Keratinocyte (primary cell): ENCODE data around the gene LIPT2. TPM values are rescaled to one million over a fixed set of nuclear protein-coding genes. Genes with fewer than 3 reads are reported as not detected.

Source experiments
- DNase-seq: peaks from one replicate; pipeline ENCODE4 v3.0.0-alpha.2; 2011; ENCODE audit warnings: low read depth, missing footprints, low spot score
- FAIRE-seq: peaks from 2 replicates; lab custom pipeline; 2011; peaks lifted over from hg19 to GRCh38; lab: Jason Lieb, UNC
- H2AFZ ChIP-seq: 2 replicates; pipeline ENCODE4 v1.6.0; 2012; ENCODE audit warnings: low read length, control low read depth, inconsistent platforms; ENCODE audit not compliant: control insufficient read depth
- H3K27ac ChIP-seq: 2 replicates; pipeline ENCODE4 v1.5.1; 2011; ENCODE audit warnings: low read length; ENCODE audit not compliant: control insufficient read depth, insufficient read depth
- H3K27me3 ChIP-seq: 3 replicates; pipeline ENCODE4 v1.6.0; 2011; ENCODE audit warnings: low read length; ENCODE audit not compliant: control insufficient read depth, insufficient read depth; ENCODE audit errors: extremely low read depth
- H3K36me3 ChIP-seq, 2 experiments: 2 replicates in 1 of 2; 3 replicates in 1 of 2; pipeline ENCODE4 v1.5.1; 2011; ENCODE audit warnings: low read length in 2 of 2, mild to moderate bottlenecking in 1 of 2; ENCODE audit not compliant: control insufficient read depth in 2 of 2, insufficient read depth in 2 of 2; ENCODE audit errors: extremely low read depth in 1 of 2
- H3K4me1 ChIP-seq: 3 replicates; pipeline ENCODE4 v1.5.1; 2011; ENCODE audit warnings: low read length; ENCODE audit not compliant: control insufficient read depth, insufficient read depth; ENCODE audit errors: extremely low read depth
- H3K4me2 ChIP-seq: 3 replicates; pipeline ENCODE4 v1.6.0; 2011; ENCODE audit warnings: low read depth, low read length; ENCODE audit not compliant: control insufficient read depth, insufficient read depth; ENCODE audit errors: extremely low read depth
- H3K4me3 ChIP-seq, 3 experiments: fragments of 200-600 bp in 1 of 3; sonication (generic) in 1 of 3; 2 replicates in 2 of 3; 3 replicates in 1 of 3; pipeline ENCODE4 v1.5.1; 2011 to 2016; ENCODE audit warnings: low read length in 3 of 3, mild to moderate bottlenecking in 3 of 3, control low read depth in 2 of 3, inconsistent platforms in 1 of 3, low read depth in 1 of 3, mixed read lengths in 1 of 3, mixed run types in 1 of 3, moderate library complexity in 1 of 3; ENCODE audit not compliant: control insufficient read depth in 2 of 3, insufficient read depth in 2 of 3; ENCODE audit errors: extremely low read depth in 1 of 3
- H3K79me2 ChIP-seq: 2 replicates; pipeline ENCODE4 v1.6.0; 2012; ENCODE audit warnings: low read length; ENCODE audit not compliant: control insufficient read depth, insufficient read depth
- H3K9ac ChIP-seq: 3 replicates; pipeline ENCODE4 v1.6.0; 2011; ENCODE audit warnings: low read length; ENCODE audit not compliant: control insufficient read depth, insufficient read depth; ENCODE audit errors: extremely low read depth
- H3K9me1 ChIP-seq: 3 replicates; pipeline ENCODE4 v1.6.0; 2011; ENCODE audit warnings: low read length; ENCODE audit not compliant: control insufficient read depth, insufficient read depth; ENCODE audit errors: extremely low read depth
- H3K9me3 ChIP-seq: 2 replicates; pipeline ENCODE4 v1.5.1; 2012; ENCODE audit warnings: low read depth, low read length; ENCODE audit not compliant: control insufficient read depth
- H4K20me1 ChIP-seq: 3 replicates; pipeline ENCODE4 v1.6.0; 2011; ENCODE audit warnings: low read length; ENCODE audit not compliant: control insufficient read depth, insufficient read depth; ENCODE audit errors: extremely low read depth
- EZH2 ChIP-seq: IDR thresholded peaks from one replicate; pipeline ENCODE4 v1.6.1; 2012; ENCODE audit warnings: inconsistent platforms, mild to moderate bottlenecking, low read length, moderate library complexity
- dilution Hi-C: fragments of 300-500 bp; cut with MboI; formaldehyde crosslinking; loops from one replicate; pipeline ENCODE4 v1.7.0; 2020; ENCODE audit warnings: low sequenced_read_pairs; ENCODE audit not compliant: extremely low pct_ligation_motif_present
- polyA plus RNA-seq, 5 experiments: library from polyadenylated mRNA; depleted of rRNA in 3 of 5; stranded (reverse) in 3 of 5; stranded (forward) in 1 of 5; unstranded in 1 of 5; fragments of >200 nt; gene quantifications; 1 replicate in 1 of 5; 2 replicates in 3 of 5; 3 replicates in 1 of 5; pipeline versions ENCODE4 v1.2.1 to v1.2.3, GENCODE V29; 2011 to 2012; ENCODE audit warnings: missing spikeins in 2 of 5, low read depth in 1 of 5, low replicate concordance in 1 of 5
- small RNA-seq, 3 experiments: library from RNA; depleted of rRNA; stranded (forward); fragments of <200 nt; gene quantifications; one replicate each; pipeline ENCODE3, GENCODE V24; 2012; ENCODE audit warnings: low read depth in 3 of 3, low replicate concordance in 1 of 3; ENCODE audit not compliant: insufficient read length in 3 of 3
- TF ChIP-seq, protein P1 (sequence below), 3 experiments: IDR thresholded peaks in 1 of 3; conservative IDR thresholded peaks in 1 of 3; optimal IDR thresholded peaks in 1 of 3; 2 replicates in 2 of 3; 3 replicates in 1 of 3; pipeline versions ENCODE3 to v1.5.1; 2011; ENCODE audit warnings: low read length in 3 of 3, mild to moderate bottlenecking in 3 of 3, moderate library complexity in 2 of 3, control low read depth in 1 of 3, inconsistent platforms in 1 of 3; ENCODE audit not compliant: insufficient read depth in 2 of 3; ENCODE audit errors: extremely low read depth in 1 of 3

The LIPT2 gene
- polyA plus RNA-seq, 1 donor (not counting 4 experiments of a cell fraction or from before 2014, with no cell fraction given) = 2.3 TPM

DNA sequence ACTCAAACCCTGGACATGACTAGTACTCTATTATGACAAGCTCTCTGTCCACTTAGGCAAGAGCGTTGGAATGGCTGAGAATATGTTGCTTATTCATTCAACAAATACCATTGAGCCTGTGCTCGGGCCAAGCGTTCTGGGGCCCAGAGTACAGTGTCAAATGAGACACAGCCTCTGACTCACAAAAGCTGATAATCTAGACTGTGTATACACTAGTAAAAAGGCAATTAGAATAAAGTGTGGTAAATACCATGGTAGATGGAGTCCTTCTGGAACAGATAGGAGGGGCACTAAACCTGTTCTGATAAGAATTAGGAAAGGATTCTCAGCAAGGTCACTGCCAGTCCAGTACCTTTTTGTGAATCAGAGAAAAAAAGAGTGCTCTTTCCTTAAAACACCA lies 50.9 kb downstream of the LIPT2 start:
- FAIRE-seq (no peak), DNase-seq (no peak)
- no peaks in the 10 kb centered on the region for H3K9me3 ChIP-seq
- dilution Hi-C loops = loop anchor here (25.0 kb wide), 1 partner anchor 180 kb away; no protein-coding TSS in a partner anchor
- H3K27ac ChIP-seq = no peak overlapping the region
- H4K20me1 ChIP-seq = no peaks in the 10 kb centered on the region
- no peaks in the 10 kb centered on the region for H3K79me2 ChIP-seq
- H2AFZ ChIP-seq = no peak overlapping the region
- no peak overlapping the region for H3K4me3 ChIP-seq
- H3K36me3 ChIP-seq = no peaks in the 10 kb centered on the region
- H3K27me3 ChIP-seq = no peaks in the 10 kb centered on the region
- no peak for TF ChIP-seq EZH2
- TF ChIP-seq, protein P1, sequence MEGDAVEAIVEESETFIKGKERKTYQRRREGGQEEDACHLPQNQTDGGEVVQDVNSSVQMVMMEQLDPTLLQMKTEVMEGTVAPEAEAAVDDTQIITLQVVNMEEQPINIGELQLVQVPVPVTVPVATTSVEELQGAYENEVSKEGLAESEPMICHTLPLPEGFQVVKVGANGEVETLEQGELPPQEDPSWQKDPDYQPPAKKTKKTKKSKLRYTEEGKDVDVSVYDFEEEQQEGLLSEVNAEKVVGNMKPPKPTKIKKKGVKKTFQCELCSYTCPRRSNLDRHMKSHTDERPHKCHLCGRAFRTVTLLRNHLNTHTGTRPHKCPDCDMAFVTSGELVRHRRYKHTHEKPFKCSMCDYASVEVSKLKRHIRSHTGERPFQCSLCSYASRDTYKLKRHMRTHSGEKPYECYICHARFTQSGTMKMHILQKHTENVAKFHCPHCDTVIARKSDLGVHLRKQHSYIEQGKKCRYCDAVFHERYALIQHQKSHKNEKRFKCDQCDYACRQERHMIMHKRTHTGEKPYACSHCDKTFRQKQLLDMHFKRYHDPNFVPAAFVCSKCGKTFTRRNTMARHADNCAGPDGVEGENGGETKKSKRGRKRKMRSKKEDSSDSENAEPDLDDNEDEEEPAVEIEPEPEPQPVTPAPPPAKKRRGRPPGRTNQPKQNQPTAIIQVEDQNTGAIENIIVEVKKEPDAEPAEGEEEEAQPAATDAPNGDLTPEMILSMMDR (optimal IDR thresholded peaks at IDR 0.05 in 1 of 3, IDR thresholded peaks at IDR 0.05 in 1 of 3, conservative IDR thresholded peaks at IDR 0.05 in 1 of 3; ENCODE audit: extremely low read depth in 1 of 3, insufficient read depth in 2 of 3, low read length in 3 of 3) = no peak
- peaks cover 3% of the 10 kb centered on the region for H3K4me1 ChIP-seq
- H3K4me2 ChIP-seq = no peak overlapping the region
- no peaks in the 10 kb centered on the region for H3K9me1 ChIP-seq
- no peak overlapping the region for H3K9ac ChIP-seq

Small RNAs within 50 kb of the gene (small RNA-seq; reads per million reads assigned to genes)
- gene CYCSP27 = 0 reads per million in 3 experiments

Other genes starting within 250 kb of the LIPT2 start
- gene P4HA3, start 182.1 kb downstream of the LIPT2 start, polyA plus RNA-seq = 0.09 to 0.41 TPM (median 0.14 TPM) in 3 replicates
- gene PGM2L1, start 95.3 kb downstream of the LIPT2 start, polyA plus RNA-seq = 2.3 to 3.1 TPM (median 2.7 TPM) in 3 replicates
- not detected in 3 replicates for gene KCNE3, start 26.2 kb downstream of the LIPT2 start, polyA plus RNA-seq
- 9.1 to 16.7 TPM (median 12.0 TPM) in 3 replicates for gene POLD3, start 98.9 kb upstream of the LIPT2 start, polyA plus RNA-seq
- gene CHRDL2, start 237.7 kb upstream of the LIPT2 start, polyA plus RNA-seq = not detected in 3 replicates